GM19240 (cell line): ENCODE data around the gene PICK1.

Source experiments
- DNase-seq: peaks from one replicate; pipeline ENCODE4 v3.0.0; 2011; ENCODE audit warnings: low spot score; ENCODE audit not compliant: insufficient read length

PICK1 gene

GRCh38 chr22:38087855-38088254 lies 30.7 kb downstream of the PICK1 start:
- DNase-seq = no peak

GRCh38 chr22:38088629-38089473 lies 31.6 kb downstream of the PICK1 start:
- DNase-seq = no peak

GRCh38 chr22:38089474-38089851 lies 32.3 kb downstream of the PICK1 start:
- no peak for DNase-seq

DNA sequence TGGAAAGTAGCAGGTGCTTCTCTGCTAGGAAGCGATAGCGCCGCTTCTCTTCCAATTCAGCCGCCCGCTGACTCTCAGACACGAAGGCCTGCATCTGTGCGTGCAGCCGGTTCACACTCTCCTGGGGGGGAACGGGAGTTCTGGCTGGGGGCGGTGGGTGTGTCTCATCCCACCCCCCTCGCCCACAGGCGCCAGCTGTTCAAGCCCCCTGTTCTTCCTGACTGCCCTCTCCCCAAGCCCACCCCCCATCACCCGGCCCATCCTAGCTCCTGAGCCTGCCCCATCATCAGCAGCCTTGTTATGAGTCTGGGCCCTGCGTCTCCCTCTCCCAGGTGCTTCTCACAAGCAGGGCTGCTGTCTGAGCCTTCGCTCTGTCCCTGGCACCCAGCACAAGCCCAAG lies 39.9 kb downstream of the PICK1 start:
- no peak for DNase-seq

DNA sequence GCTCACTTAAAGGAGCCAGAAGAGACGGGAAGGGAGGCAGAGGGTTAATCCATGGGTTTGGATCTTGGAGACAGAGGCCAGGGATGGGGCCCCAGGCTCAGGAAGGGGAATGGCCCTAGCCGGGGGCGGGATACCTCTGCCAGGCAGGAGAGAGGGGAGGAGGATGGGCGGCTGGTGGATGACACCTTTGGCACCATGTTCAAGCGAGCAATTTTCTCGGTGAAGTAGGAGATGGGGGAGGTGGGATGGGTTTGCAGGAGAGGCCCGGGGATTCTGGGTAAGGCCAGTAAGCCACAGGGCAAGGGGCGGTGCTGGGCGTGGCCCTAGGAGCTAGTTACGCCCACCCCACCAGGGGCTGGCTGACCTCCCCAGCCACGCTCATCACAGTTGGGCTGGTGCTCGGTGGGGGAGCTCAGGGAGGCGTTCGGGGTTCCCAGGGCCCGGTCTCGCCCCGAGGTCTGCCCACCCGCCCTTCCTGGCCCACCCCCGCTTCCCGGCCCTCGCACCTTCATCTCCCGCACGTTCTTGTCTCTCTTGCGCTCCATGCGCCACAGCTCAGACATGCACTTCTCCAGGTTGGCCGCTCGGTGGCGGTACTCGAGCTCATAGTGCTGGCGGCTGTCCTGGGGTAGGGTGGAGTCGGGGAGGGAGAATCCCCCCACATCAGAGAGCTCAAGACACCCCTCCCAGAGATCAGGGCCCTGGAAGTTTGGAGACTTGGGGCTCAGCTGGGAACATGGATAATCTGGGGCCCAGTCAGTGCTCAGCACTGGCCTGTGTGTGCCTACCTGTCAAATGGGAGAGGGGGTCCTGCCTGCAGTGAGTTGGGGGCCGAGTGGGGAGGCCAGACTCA lies 40.6 kb downstream of the PICK1 start:
- no peak for DNase-seq

GRCh38 chr22:38098410-38099249 lies 41.4 kb downstream of the PICK1 start:
- no peak for DNase-seq

DNA sequence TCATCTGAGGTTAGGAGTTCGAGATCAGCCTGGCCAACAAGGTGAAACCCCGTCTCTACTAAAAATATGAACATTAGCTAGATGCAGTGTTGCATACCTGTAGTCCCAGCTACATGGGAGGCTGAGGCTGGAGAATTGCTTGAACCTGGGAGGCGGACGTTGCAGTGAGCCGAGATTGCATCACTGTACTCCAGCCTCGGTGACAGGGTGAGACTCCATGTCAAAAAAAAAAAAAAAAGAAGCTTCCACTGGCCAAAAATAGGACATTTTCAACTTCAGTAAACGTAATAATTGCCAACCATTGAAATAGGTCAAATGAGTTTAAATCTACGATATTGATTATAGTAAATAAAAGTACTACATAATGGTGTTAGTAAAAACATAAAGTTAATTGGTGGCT lies 46.4 kb downstream of the PICK1 start:
- DNase-seq = no peak

GRCh38 chr22:38104084-38104483 lies 46.9 kb downstream of the PICK1 start:
- DNase-seq = no peak

DNA sequence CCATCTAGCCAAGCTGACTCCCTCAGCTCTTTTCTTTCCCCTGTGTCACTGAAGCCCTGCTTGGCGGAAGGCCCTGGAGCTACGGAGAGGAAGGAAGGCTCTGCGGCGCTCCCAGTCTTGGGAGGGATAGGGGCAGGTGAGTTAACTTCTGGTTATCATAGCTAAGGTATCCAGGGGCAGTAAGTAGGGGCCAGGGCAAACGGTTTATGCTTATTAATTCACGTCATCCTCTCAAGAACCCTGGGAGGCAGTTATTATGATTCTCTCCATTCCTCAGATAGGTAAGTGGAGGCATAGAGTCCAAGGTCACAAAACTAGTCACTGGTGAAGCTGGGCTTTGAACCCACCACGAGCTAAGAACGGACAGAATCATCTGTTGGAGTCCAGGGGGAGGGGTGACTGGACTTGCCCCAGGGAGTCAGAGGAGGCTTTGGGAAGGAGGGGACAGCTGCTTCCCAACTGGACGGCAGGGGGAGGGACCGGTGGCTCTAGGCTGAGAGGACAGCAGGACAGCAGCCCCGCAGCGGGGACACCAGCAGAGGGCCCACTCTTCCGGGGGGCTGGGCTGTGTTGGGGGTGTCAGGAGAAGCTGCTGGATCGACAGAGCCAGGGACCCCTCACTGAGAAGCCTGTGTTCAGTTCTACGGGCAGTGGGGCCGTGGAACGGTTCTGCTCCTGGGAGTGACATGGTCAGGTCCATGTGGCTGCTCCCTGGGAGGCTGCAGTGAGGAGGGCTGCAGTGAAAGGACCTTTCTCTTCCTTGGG lies 49.8 kb downstream of the PICK1 start:
- no peak for DNase-seq

DNA sequence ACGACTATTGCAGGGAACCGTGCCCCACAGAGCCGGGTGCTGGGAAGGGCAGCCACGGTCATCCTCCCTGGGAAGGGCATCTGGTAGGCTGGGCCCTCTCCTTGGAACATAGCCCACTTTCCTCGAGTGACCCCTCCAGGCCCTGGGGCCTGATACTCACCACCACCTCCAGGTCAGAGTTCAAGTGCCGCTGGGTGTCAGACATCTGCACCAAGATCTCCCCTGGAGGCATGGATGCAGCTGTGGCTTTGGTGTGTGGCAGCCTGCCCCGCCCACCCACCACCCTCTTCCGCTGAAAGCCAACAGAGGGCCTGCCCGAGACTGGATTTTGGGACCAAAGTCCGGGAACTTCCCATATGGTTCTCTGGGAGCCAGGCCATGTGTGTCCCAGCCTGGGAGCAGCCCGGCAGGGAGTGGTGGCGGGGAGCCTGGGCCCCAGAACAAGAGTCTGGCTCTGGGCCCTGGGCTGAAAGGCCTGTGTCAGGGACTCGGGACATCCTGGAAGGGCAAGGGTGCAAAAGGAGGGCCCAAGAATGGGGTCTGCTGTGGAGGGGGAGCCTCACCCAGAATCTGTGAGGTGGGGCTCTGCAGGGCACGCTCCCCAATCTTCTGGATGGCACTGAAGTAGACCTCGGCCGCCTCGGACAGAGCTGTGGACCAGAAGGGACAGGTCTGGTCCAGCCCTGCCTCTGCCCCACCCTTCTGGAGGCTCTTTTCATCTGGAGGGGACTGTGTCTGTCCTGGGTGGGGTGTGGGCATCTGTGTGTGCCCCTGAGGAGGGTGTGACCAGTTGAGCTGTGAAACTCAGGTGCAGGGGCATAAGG lies 50.7 kb downstream of the PICK1 start:
- no peak for DNase-seq

DNA sequence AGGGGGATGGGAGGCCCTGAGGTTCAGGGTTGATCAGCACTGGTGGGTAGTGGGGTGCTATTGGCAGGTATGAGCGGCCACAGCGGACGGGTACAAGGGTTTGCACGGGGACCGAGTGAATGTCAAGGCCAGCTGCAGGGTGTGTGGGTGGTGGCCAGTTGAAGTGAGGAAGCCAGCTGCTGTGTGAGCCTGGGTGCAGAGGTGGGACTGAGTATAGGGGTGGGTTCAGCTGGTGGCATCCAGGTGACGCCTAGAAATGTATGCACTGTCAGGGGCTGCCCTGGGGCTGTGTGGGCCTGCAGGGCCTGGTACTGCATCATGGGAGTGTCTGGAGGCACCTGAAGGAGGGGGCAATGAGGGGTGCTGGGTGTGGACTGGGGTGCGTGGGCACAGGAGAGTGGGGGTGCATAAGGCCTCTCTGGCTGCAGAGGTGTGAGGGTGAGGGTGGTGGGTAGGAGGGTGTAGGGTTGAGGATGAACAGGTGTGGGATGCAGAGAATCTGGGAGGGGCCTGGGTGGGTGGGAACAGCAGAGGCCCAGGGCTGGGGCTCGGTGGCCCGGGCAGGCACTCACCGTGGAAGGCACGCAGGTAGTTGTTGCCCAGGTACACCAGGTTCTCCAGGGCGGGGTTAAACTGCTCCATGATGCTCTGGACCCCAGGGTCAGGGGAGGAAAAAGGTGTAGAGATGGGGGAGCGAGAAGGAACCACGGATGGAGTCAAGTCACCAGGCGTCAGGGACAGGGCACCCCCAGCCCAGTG lies 51.5 kb downstream of the PICK1 start:
- no peak for DNase-seq

DNA sequence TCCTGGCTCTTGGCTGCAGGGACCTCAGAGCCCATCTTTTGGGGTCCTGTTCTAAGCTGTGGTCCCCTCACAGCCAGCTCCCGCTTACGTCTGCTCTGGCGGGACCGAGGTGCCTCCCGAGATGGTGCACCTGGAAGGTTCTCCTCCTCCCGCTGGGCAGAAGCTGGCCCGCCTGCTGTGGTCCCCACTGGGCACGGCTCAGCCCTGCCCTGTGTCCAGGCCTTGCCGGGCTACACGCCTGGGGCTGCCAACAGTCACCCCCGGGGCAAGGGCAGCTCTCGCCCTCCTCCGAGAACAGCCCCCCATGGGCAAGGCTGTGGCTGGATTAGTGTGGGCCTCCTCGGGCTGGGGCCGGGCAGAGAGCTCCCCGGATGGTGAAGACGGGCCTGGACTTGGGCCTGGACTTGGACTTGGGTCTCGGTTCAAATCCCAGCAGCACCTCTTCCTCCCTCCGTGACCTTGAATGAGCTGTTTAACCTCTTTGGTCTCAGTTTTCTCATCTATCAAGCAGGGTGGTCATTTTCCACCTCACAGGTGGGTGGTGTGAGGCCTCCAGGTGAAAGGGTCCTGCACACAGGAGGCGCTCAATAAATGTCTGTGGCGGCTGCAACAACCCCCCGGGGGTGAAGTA lies 52.3 kb downstream of the PICK1 start:
- DNase-seq = no peak

DNA sequence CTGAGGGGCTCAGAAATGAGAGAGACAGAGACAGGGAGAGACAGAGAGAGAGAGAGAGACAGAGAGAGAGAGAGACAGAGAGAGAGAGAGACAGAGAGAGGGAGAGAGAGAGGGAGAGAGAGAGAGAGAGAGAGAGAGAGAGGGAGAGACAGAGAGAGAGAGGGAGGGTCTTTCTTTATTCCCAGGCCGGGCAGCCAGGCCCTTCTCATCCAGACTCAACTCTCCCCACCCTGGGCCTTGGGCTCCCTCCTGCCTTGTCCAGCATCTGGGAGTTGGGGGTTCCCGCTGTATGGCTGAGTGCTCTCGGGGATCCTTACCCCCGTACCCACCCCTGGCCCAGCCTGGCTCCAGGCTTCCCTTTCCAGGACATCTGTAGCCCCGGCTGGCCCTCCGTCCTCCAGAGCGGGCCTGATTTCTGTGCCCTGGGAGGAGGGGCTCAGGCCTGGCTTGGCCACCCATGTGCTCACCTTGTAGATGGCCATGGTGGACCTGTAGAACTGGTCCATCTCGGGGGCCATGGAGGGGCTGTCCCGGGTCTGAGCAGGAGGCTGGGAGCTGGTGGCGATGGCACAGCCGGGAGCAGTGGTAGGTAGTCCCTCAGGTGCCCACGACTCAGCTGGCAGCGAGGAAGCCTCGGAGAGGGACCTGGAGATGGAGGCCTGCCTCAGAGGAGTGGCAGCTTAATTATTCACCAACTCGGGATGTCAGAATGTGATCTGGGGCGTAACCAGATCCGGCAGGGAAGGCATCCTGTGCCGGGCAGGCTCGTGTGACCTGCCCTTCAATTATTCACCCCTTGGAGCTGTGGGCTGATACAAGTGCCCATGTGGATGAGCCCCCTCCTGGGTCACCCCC lies 53.0 kb downstream of the PICK1 start, which contains the start of gene BAIAP2L2:
Gene BAIAP2L2 (minus strand): TSS at position 677 of the 855 bp plus-strand sequence. CDS start 159 bp downstream, at position 518.
- DNase-seq = no peak

DNA sequence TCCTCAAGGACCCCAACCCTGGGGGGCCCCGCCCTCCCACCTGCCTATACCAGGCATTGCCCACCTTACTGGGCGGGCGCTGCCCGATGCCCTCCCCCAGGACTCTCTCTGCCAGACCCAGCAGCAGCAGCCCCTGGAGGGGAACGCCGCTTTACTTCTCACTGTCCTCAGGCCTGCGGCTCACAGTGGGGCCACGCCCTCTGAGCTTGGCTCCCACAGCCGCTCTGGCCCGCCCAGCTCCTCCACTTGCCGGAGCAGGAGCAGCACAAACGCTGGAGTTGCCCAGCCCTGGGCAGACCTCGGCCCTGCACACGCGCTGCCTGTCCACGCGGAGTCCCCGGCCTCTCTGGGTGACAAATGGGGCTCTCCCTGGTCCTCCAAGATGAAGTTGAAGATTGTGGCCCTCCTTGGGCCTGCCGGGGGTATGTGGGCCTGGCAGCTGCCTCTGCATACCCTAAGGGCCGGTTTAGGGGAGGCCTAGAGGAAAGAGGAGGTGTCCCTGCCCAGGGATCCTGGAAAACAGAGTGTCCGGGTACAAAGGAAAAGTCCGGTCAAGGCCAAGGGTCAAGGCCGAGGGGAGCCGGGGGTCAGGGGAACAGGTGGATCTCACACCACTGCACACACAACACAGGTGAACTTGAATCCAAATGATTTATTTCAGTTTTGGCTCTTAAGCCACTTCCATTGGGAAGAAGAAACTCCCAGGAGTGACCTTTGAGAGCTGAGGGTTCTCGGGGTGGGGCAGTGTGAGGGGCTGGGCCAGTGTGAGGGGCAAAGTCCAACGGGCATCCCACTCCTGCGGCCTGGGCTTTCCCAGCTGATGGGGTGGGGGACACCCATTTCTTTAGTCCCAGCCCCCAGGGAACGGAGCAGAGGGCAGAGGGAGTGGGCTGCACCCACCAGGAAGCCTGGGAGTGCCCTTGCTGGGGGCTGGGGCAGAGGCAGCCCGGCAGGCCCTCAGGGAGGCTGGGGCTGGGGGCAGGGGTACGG lies 54.0 kb downstream of the PICK1 start:
- no peak for DNase-seq

- no peak for DNase-seq
Observed at GRCh38 chr22:38111925-38112355, 54.7 kb downstream of the PICK1 start.

DNA sequence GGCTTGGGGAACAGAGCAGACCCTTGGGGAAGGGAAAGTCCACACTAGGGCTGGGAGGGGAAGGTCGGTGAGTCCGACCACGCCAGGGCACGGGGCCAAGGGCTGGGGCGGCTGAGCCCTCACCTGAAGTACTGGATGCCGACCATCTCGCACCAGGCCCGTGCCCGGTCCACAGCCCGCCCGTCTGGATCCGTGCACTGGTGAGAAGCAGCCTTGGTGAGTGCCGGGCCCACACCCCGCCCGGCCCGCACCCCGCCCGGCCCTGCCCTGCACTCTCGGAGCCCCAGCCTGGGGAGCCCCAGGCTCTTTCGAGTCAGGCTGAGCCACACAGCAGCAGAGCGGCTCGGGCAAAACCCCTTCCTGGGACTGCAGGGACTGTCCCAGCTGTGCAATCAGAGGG lies 55.2 kb downstream of the PICK1 start:
- DNase-seq = no peak
